Mesenchymal stem cell (in vitro differentiated cells and primary cell): ENCODE data around the gene CDH6.

ENCODE experiments used
- DNase-seq: peaks from one replicate; pipeline ENCODE4 v3.0.0-alpha.2; 2013
- H2AFZ ChIP-seq: one replicate; pipeline ENCODE4 v1.6.1; 2013; ENCODE audit warnings: low read depth, mild to moderate bottlenecking, control low read depth, inconsistent platforms, low read length, moderate library complexity
- H2AK5ac ChIP-seq: 2 replicates; pipeline ENCODE4 v1.6.1; 2013; ENCODE audit warnings: low read length, moderate library complexity, mild to moderate bottlenecking, inconsistent platforms; ENCODE audit not compliant: severe bottlenecking
- H2BK120ac ChIP-seq: one replicate; pipeline ENCODE4 v1.6.1; 2013; ENCODE audit warnings: low read depth, mild to moderate bottlenecking, inconsistent platforms, low read length, moderate library complexity
- H2BK12ac ChIP-seq, 2 experiments: one replicate each; pipeline ENCODE4 v1.6.1; 2013; ENCODE audit warnings: inconsistent platforms in 2 of 2, low read length in 2 of 2, mild to moderate bottlenecking in 2 of 2, moderate library complexity in 2 of 2, control low read depth in 1 of 2
- H2BK15ac ChIP-seq: one replicate; pipeline ENCODE4 v1.6.1; 2013; ENCODE audit warnings: mild to moderate bottlenecking, low read depth, inconsistent platforms; ENCODE audit not compliant: poor library complexity, severe bottlenecking
- H2BK5ac ChIP-seq: 2 replicates; pipeline ENCODE4 v1.6.1; 2013; ENCODE audit warnings: low read depth, mild to moderate bottlenecking, low read length, control low read depth, inconsistent platforms; ENCODE audit not compliant: poor library complexity, severe bottlenecking
- H3K14ac ChIP-seq, 2 experiments: one replicate each; pipeline ENCODE4 v1.6.1; 2013; ENCODE audit warnings: inconsistent platforms in 2 of 2, low read length in 2 of 2, control low read depth in 1 of 2, mild to moderate bottlenecking in 1 of 2, moderate library complexity in 1 of 2
- H3K18ac ChIP-seq, 2 experiments: one replicate each; pipeline ENCODE4 v1.6.1; 2013; ENCODE audit warnings: inconsistent platforms in 2 of 2, low read length in 2 of 2, control low read depth in 1 of 2, low read depth in 1 of 2, mild to moderate bottlenecking in 1 of 2
- H3K23ac ChIP-seq, 2 experiments: one replicate each; pipeline ENCODE4 v1.6.1; 2013; ENCODE audit warnings: inconsistent platforms in 2 of 2, low read length in 2 of 2, mild to moderate bottlenecking in 2 of 2, moderate library complexity in 2 of 2, control low read depth in 1 of 2
- H3K27ac ChIP-seq: 2 replicates; pipeline ENCODE4 v1.5.1; 2013; ENCODE audit warnings: mild to moderate bottlenecking, moderate library complexity, low read length, control low read depth, inconsistent platforms; ENCODE audit not compliant: poor library complexity, severe bottlenecking
- H3K27me3 ChIP-seq, 2 experiments: 2 replicates each; pipeline versions ENCODE4 v1.6.1 to v1.7.0; 2013; ENCODE audit warnings: low read length in 2 of 2, mild to moderate bottlenecking in 2 of 2, moderate library complexity in 2 of 2, control low read depth in 1 of 2, inconsistent platforms in 1 of 2; ENCODE audit not compliant: control insufficient read depth in 1 of 2, insufficient read depth in 1 of 2
- H3K36me3 ChIP-seq, 2 experiments: 2 replicates each; pipeline versions ENCODE4 v1.6.1 to v1.7.0; 2013; ENCODE audit warnings: low read length in 2 of 2, control low read depth in 1 of 2, inconsistent platforms in 1 of 2, low read depth in 1 of 2, mild to moderate bottlenecking in 1 of 2; ENCODE audit not compliant: insufficient read depth in 2 of 2, control insufficient read depth in 1 of 2
- H3K4ac ChIP-seq, 2 experiments: one replicate each; pipeline ENCODE4 v1.6.1; 2013; ENCODE audit warnings: inconsistent platforms in 2 of 2, low read length in 2 of 2, mild to moderate bottlenecking in 2 of 2, moderate library complexity in 2 of 2, control low read depth in 1 of 2, low read depth in 1 of 2
- H3K4me1 ChIP-seq: 2 replicates; pipeline ENCODE4 v1.6.1; 2013; ENCODE audit warnings: low read depth, low read length, control low read depth; ENCODE audit not compliant: control insufficient read depth, insufficient read depth
- H3K4me2 ChIP-seq: 2 replicates; pipeline ENCODE4 v1.6.1; 2013; ENCODE audit warnings: low read length, mild to moderate bottlenecking, inconsistent platforms; ENCODE audit not compliant: poor library complexity, severe bottlenecking
- H3K4me3 ChIP-seq, 2 experiments: 2 replicates each; pipeline versions ENCODE4 v1.5.1 to v1.7.0; 2013; ENCODE audit warnings: low read length in 2 of 2, mild to moderate bottlenecking in 2 of 2, control low read depth in 1 of 2, low read depth in 1 of 2; ENCODE audit not compliant: insufficient read depth in 1 of 2
- H3K79me1 ChIP-seq: replicated peaks from 2 replicates; pipeline ENCODE4 v1.6.1; 2013; ENCODE audit warnings: mild to moderate bottlenecking, control low read depth, low read length, inconsistent platforms; ENCODE audit not compliant: poor library complexity, severe bottlenecking
- H3K9ac ChIP-seq: 2 replicates; pipeline ENCODE4 v1.7.0; 2013; ENCODE audit warnings: mild to moderate bottlenecking, low read length, moderate library complexity
- H3K9me3 ChIP-seq: 2 replicates; pipeline ENCODE4 v1.7.0; 2013; ENCODE audit warnings: mild to moderate bottlenecking, low read length; ENCODE audit not compliant: control insufficient read depth
- H4K8ac ChIP-seq: one replicate; pipeline ENCODE4 v1.6.1; 2013; ENCODE audit warnings: inconsistent platforms, mild to moderate bottlenecking, low read length, moderate library complexity
- H4K91ac ChIP-seq: one replicate; pipeline ENCODE4 v1.6.1; 2013; ENCODE audit warnings: mild to moderate bottlenecking, low read length, inconsistent platforms
- WGBS: methylation state at CpG from one replicate; pipeline ENCODE4 v1.1.7; 2013; ENCODE audit warnings: mixed read lengths; 5-methylcytosine and 5-hydroxymethylcytosine counted together

CDH6 gene

DNA sequence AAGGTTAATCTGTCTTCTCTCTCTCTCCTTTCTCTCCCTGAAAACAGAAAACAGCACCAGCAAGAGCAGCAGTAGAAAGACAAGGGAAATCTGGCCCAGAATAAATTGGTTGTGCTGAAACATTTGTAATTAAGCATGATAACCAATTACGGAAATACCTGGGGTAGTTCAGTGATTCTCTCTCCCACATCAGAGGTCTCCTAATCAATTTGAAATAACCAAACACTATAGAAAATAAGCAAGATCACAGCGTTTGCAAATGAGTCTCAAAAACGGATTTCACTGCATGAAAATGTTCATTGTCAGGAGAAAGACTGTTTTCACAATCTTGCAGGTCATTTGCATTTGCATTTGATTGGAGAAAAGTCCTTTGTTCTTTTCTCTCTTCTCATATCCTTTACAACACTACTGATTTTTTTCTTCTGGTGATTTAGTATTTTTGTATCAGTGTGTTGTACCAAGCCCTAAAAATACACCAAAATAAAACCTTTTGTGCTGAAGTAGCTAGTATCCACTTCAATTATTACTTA lies 36.8 kb upstream of the CDH6 start:
- no peaks in the 10 kb centered on the region for H3K27me3 ChIP-seq
- no peak for DNase-seq

DNA sequence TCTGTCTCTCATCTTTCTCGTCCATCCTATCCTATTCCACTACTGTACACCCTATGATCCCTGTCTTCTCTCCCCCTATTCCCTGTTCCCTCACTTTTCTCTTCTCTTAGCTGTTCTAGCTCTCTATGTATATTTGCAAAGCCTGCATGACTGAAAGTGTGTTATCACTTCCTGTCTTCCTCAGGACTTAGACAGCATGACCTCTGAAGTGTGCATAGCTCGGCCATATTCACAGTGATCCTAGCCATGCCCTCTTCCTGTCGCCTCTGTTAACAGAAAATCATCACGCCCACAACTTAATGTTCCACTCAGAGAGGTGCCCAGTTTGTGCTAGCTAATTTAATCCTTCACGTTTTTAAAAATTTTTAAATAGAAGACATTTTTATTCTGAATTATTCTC lies 35.8 kb upstream of the CDH6 start:
- no peak overlapping the region for H3K4ac ChIP-seq
- H2AK5ac ChIP-seq: no peak overlapping the region
- no peak overlapping the region for H2BK5ac ChIP-seq
- no peak overlapping the region for H2BK12ac ChIP-seq
- no peaks in the 10 kb centered on the region for H3K27me3 ChIP-seq
- no peak overlapping the region for H4K8ac ChIP-seq
- H3K36me3 ChIP-seq: no peaks in the 10 kb centered on the region
- DNase-seq: no peak
- no peak overlapping the region for H3K4me3 ChIP-seq
- 27% methylated on average over 3 of the region's 5 CpGs for WGBS
- no peak overlapping the region for H4K91ac ChIP-seq
- no peak overlapping the region for H3K23ac ChIP-seq
- no peaks in the 10 kb centered on the region for H3K79me1 ChIP-seq
- H3K4me1 ChIP-seq: no peaks in the 10 kb centered on the region
- H3K18ac ChIP-seq: no peak overlapping the region
- no peak overlapping the region for H2BK120ac ChIP-seq
- no peaks in the 10 kb centered on the region for H3K9me3 ChIP-seq
- no peak overlapping the region for H3K4me2 ChIP-seq
- H2BK15ac ChIP-seq: no peak overlapping the region
- H3K9ac ChIP-seq: no peak overlapping the region
- H3K27ac ChIP-seq: no peak overlapping the region
- no peak overlapping the region for H3K14ac ChIP-seq
- no peak overlapping the region for H2AFZ ChIP-seq

More for the DNA sequence above, 36.8 kb upstream of the CDH6 start:
- Histone ChIP-seq H3K14ac (no peak overlapping the region), H2BK15ac (no peak overlapping the region), H4K8ac (no peak overlapping the region), H3K4me1 (no peaks in the 10 kb centered on the region), H3K23ac (no peak overlapping the region), H2BK5ac (no peak overlapping the region), H2BK120ac (no peak overlapping the region), H2AFZ (no peak overlapping the region), H3K27ac (no peak overlapping the region), H3K18ac (no peak overlapping the region), H2BK12ac (no peak overlapping the region), H3K9me3 (no peaks in the 10 kb centered on the region), H3K4ac (no peak overlapping the region), H3K4me2 (no peak overlapping the region), H4K91ac (no peak overlapping the region), H2AK5ac (no peak overlapping the region), H3K4me3 (no peak overlapping the region), H3K79me1 (no peaks in the 10 kb centered on the region), H3K36me3 (no peaks in the 10 kb centered on the region), H3K9ac (no peak overlapping the region)
- WGBS: 92% methylated on average over 1 of the region's 3 CpGs

DNA sequence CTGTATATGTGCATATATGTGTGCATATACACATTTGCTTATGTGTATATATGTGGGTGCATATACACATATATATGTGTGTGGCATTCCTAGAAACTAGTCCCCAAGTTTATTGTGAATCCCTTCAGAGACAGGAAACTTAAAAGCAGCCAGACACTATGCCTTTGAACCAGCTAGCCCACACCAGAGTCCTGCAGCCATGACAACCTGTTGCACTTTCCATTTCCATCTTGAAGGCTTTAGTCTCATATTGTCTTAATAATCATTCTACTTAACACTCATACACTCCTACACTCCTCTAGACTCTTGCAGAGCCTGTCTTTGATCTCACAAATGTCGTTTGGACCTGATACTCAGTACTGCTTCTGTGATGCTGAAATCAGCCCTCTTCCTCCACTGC lies 34.8 kb upstream of the CDH6 start:
- no peak overlapping the region for H3K4ac ChIP-seq
- H3K4me3 ChIP-seq: no peak overlapping the region
- no peak overlapping the region for H3K4me2 ChIP-seq
- H2AK5ac ChIP-seq: no peak overlapping the region
- no peaks in the 10 kb centered on the region for H3K79me1 ChIP-seq
- no peak overlapping the region for H3K9ac ChIP-seq
- no peak overlapping the region for H3K18ac ChIP-seq
- no peaks in the 10 kb centered on the region for H3K27me3 ChIP-seq
- no peak overlapping the region for H3K14ac ChIP-seq
- H3K36me3 ChIP-seq: no peaks in the 10 kb centered on the region
- no peaks in the 10 kb centered on the region for H3K4me1 ChIP-seq
- DNase-seq: no peak
- H2AFZ ChIP-seq: no peak overlapping the region
- H3K27ac ChIP-seq: no peak overlapping the region
- no peak overlapping the region for H4K91ac ChIP-seq
- H2BK15ac ChIP-seq: no peak overlapping the region
- no peak overlapping the region for H2BK120ac ChIP-seq
- no peak overlapping the region for H4K8ac ChIP-seq
- WGBS: 70% methylated on average over 1 of the region's 1 CpG
- no peak overlapping the region for H2BK5ac ChIP-seq
- H3K23ac ChIP-seq: no peak overlapping the region
- no peaks in the 10 kb centered on the region for H3K9me3 ChIP-seq
- no peak overlapping the region for H2BK12ac ChIP-seq

DNA sequence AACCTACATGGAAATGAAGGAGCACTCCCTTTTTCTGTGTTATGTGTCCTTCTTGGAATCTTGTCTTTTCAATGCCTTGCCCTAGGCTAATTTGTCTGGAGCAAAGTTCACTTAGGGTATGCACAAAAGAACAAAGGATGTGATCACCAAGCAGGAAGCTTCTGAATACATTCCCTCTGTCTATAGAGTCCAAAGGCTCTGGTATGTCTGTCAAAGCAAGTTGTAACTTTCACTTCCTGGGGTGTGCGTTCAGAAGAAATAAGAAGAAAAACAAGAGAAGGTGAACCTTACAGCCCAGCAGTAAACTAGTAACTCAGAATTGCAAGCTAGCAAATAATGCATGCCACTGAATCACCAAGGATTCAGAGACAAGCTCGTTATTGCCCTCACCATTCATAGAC lies 31.7 kb upstream of the CDH6 start:
- no peak overlapping the region for H3K4ac ChIP-seq
- no peaks in the 10 kb centered on the region for H3K27me3 ChIP-seq
- no peak overlapping the region for H2BK120ac ChIP-seq
- no peak overlapping the region for H4K8ac ChIP-seq
- no peak overlapping the region for H2AK5ac ChIP-seq
- WGBS: 40% methylated on average over 2 of the region's 2 CpGs
- no peak overlapping the region for H3K4me3 ChIP-seq
- no peak for DNase-seq
- H3K4me2 ChIP-seq: no peak overlapping the region
- H3K79me1 ChIP-seq: no peaks in the 10 kb centered on the region
- peak overlapping the region; percentile 17 for H3K27ac ChIP-seq
- no peak overlapping the region for H2BK5ac ChIP-seq
- no peak overlapping the region for H4K91ac ChIP-seq
- H3K9me3 ChIP-seq: no peaks in the 10 kb centered on the region
- H3K36me3 ChIP-seq: no peaks in the 10 kb centered on the region
- no peak overlapping the region for H2BK15ac ChIP-seq
- H3K14ac ChIP-seq: no peak overlapping the region
- no peak overlapping the region for H2AFZ ChIP-seq
- H3K9ac ChIP-seq: no peak overlapping the region
- no peak overlapping the region for H2BK12ac ChIP-seq
- H3K18ac ChIP-seq: no peak overlapping the region
- no peaks in the 10 kb centered on the region for H3K4me1 ChIP-seq
- no peak overlapping the region for H3K23ac ChIP-seq
